MM.1S (cell line): ENCODE results near the gene AGRP.

Source experiments
- DNase-seq: peaks from one replicate; pipeline ENCODE4 v3.0.0-alpha.2; 2015
- H2AFZ ChIP-seq: fragments of 300-600 bp; sonication (generic); 2 replicates; pipeline ENCODE4 v1.6.0; 2016; ENCODE audit warnings: antibody characterized with exemption, low read length
- H3F3A ChIP-seq: fragments of 300-600 bp; sonication (generic); 2 replicates; pipeline ENCODE4 v1.6.1; 2016; ENCODE audit warnings: mild to moderate bottlenecking, antibody characterized with exemption, low read length, moderate library complexity, mixed read lengths; ENCODE audit not compliant: insufficient read depth
- H3K27ac ChIP-seq: fragments of 300-600 bp; sonication (generic); 2 replicates; pipeline ENCODE4 v1.5.1; 2016; ENCODE audit warnings: mild to moderate bottlenecking, low read length
- H3K27me3 ChIP-seq: fragments of 300-600 bp; sonication (generic); replicated peaks from 2 replicates; pipeline ENCODE4 v1.6.0; 2016; ENCODE audit warnings: low read length; ENCODE audit not compliant: insufficient read depth
- H3K36me3 ChIP-seq: fragments of 300-600 bp; sonication (generic); replicated peaks from 2 replicates; pipeline ENCODE4 v1.6.1; 2016; ENCODE audit warnings: mild to moderate bottlenecking, low read length, mixed read lengths; ENCODE audit not compliant: insufficient read depth
- H3K4me1 ChIP-seq: fragments of 300-600 bp; sonication (generic); 2 replicates; pipeline ENCODE4 v1.6.1; 2016; ENCODE audit warnings: low read length, mixed read lengths
- H3K4me2 ChIP-seq: fragments of 300-600 bp; sonication (generic); 2 replicates; pipeline ENCODE4 v1.6.0; 2016; ENCODE audit warnings: low read depth, low read length
- H3K4me3 ChIP-seq: fragments of 300-600 bp; sonication (generic); 2 replicates; pipeline ENCODE4 v1.5.1; 2016; ENCODE audit warnings: low read length, mixed read lengths
- H3K79me2 ChIP-seq: fragments of 300-600 bp; sonication (generic); 2 replicates; pipeline ENCODE4 v1.6.1; 2016; ENCODE audit warnings: mixed run types, low read length, mixed read lengths
- H3K9ac ChIP-seq: fragments of 300-600 bp; sonication (generic); 2 replicates; pipeline ENCODE4 v1.6.1; 2016; ENCODE audit warnings: low read length, mixed read lengths
- H3K9me2 ChIP-seq: fragments of 300-600 bp; sonication (generic); replicated peaks from 2 replicates; pipeline ENCODE4 v1.6.1; 2016; ENCODE audit warnings: mild to moderate bottlenecking, low read length, mixed read lengths; ENCODE audit not compliant: insufficient read depth
- H3K9me3 ChIP-seq: fragments of 300-600 bp; sonication (generic); replicated peaks from 2 replicates; pipeline ENCODE4 v1.6.1; 2016; ENCODE audit warnings: mild to moderate bottlenecking, low read length, mixed read lengths; ENCODE audit not compliant: insufficient read depth
- H4K20me1 ChIP-seq: fragments of 300-600 bp; sonication (generic); 2 replicates; pipeline ENCODE4 v1.6.1; 2016; ENCODE audit warnings: mild to moderate bottlenecking, low read length, moderate library complexity, mixed read lengths; ENCODE audit not compliant: insufficient read depth
- EZH2 ChIP-seq: fragments of 300-600 bp; sonication (generic); optimal IDR thresholded peaks from 2 replicates; pipeline ENCODE3; 2017; ENCODE audit warnings: low read depth, mild to moderate bottlenecking, antibody characterized with exemption, low read length, mixed read lengths
- EZH2phosphoT487 ChIP-seq: fragments of 300-600 bp; sonication (generic); IDR thresholded peaks from 2 replicates; pipeline ENCODE4 v1.6.1; 2018; ENCODE audit warnings: antibody characterized with exemption, low read length
- TF ChIP-seq, protein P1 (sequence below): fragments of 300-600 bp; sonication (generic); IDR thresholded peaks from 2 replicates; pipeline ENCODE4 v1.5.1; 2016; ENCODE audit warnings: antibody characterized with exemption, low read length, mixed read lengths

AGRP gene

GRCh38 chr16:67449739-67450138, 33.6 kb downstream of the AGRP start:
- no peak for DNase-seq
- no peak overlapping the region for H3K4me2 ChIP-seq
- no peak overlapping the region for H3K9ac ChIP-seq
- no peaks in the 10 kb centered on the region for H3K4me1 ChIP-seq
- H3K27ac ChIP-seq: no peak overlapping the region
- no peak for TF ChIP-seq EZH2phosphoT487
- no peak for TF ChIP-seq EZH2
- TF ChIP-seq, protein P1, sequence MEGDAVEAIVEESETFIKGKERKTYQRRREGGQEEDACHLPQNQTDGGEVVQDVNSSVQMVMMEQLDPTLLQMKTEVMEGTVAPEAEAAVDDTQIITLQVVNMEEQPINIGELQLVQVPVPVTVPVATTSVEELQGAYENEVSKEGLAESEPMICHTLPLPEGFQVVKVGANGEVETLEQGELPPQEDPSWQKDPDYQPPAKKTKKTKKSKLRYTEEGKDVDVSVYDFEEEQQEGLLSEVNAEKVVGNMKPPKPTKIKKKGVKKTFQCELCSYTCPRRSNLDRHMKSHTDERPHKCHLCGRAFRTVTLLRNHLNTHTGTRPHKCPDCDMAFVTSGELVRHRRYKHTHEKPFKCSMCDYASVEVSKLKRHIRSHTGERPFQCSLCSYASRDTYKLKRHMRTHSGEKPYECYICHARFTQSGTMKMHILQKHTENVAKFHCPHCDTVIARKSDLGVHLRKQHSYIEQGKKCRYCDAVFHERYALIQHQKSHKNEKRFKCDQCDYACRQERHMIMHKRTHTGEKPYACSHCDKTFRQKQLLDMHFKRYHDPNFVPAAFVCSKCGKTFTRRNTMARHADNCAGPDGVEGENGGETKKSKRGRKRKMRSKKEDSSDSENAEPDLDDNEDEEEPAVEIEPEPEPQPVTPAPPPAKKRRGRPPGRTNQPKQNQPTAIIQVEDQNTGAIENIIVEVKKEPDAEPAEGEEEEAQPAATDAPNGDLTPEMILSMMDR: no peak
- no peaks in the 10 kb centered on the region for H3K36me3 ChIP-seq
- H3F3A ChIP-seq: no peaks in the 10 kb centered on the region
- H3K9me2 ChIP-seq: no peaks in the 10 kb centered on the region
- H3K4me3 ChIP-seq: no peak overlapping the region
- H4K20me1 ChIP-seq: 0 out of 2 replicates have a peak, but pooled peaks cover 2% of the 10 kb centered on the region
- H2AFZ ChIP-seq: no peak overlapping the region
- peaks cover 24% of the 10 kb centered on the region for H3K79me2 ChIP-seq
- no peaks in the 10 kb centered on the region for H3K27me3 ChIP-seq
- no peaks in the 10 kb centered on the region for H3K9me3 ChIP-seq

GRCh38 chr16:67449336-67449735, 34.0 kb downstream of the AGRP start:
- H3K9ac ChIP-seq: no peak overlapping the region
- no peaks in the 10 kb centered on the region for H3K4me1 ChIP-seq
- H3K36me3 ChIP-seq: no peaks in the 10 kb centered on the region
- no peaks in the 10 kb centered on the region for H3K9me2 ChIP-seq
- H4K20me1 ChIP-seq: 0 out of 2 replicates have a peak, but pooled peaks cover 2% of the 10 kb centered on the region
- H3K79me2 ChIP-seq: peaks cover 22% of the 10 kb centered on the region
- H3K9me3 ChIP-seq: no peaks in the 10 kb centered on the region
- no peak overlapping the region for H3K4me3 ChIP-seq
- no peaks in the 10 kb centered on the region for H3F3A ChIP-seq
- H3K27ac ChIP-seq: no peak overlapping the region
- H3K27me3 ChIP-seq: no peaks in the 10 kb centered on the region
- H2AFZ ChIP-seq: no peak overlapping the region
- no peak overlapping the region for H3K4me2 ChIP-seq
- DNase-seq: no peak
- no peak for TF ChIP-seq EZH2

DNA sequence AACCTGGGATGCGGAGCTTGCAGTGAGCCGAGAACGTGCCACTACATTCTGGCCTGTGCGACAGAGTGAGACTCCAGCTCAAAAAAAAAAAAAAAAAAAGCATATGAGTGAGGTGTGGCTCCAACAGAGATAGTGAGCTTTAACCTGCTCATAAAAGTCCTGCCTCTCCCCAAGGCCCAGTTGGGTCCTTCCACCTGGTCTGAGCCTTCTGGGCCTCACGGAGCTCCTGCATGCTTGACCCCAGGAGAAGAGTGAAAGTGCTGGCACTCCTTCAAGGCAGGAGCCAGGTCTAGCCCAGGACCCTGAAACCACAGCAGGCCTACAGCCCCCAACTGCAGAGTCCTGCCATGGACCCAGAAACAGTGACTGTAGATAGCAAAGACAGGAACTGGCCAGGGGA, 34.8 kb downstream of the AGRP start:
- H4K20me1 ChIP-seq: 0 out of 2 replicates have a peak, but pooled peaks cover 2% of the 10 kb centered on the region

DNA sequence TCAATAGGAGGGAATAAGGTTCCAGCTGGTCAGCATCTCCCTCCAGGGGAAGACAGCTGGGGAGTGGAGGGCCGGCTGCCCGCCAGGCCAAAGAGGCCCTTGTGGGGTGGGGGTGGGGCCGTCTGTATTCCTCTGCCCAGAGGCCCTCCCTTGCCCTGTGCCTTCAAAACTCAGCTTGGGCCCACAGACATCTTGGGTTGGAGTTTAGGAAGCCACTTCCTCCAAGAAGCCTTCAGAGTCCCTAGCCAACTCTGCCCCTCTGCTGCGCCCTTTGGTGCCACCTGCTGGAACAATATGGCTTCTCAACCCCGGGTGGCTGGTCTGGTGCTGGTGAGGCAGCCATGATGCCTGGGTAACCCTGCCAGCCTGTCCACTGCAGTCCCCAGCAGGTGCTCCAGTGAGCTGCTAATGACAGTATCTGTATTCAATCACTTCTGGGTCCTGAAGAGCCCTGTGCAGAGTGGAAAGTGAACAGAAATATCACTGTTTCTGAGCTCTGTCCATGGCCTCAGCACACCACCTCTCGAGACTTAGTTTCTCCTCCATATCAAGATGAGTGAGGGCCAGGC, 35.8 kb downstream of the AGRP start:
- no peak overlapping the region for H3K9ac ChIP-seq
- no peaks in the 10 kb centered on the region for H3F3A ChIP-seq
- no peaks in the 10 kb centered on the region for H3K27me3 ChIP-seq
- H3K4me1 ChIP-seq: no peaks in the 10 kb centered on the region
- no peak overlapping the region for H3K4me3 ChIP-seq
- H3K27ac ChIP-seq: no peak overlapping the region
- peaks cover 23% of the 10 kb centered on the region for H3K79me2 ChIP-seq
- no peak for TF ChIP-seq EZH2phosphoT487
- TF ChIP-seq, protein P1: peak; percentile 88
- no peaks in the 10 kb centered on the region for H3K9me3 ChIP-seq
- H4K20me1 ChIP-seq: 0 out of 2 replicates have a peak, but pooled peaks cover 2% of the 10 kb centered on the region
- no peaks in the 10 kb centered on the region for H3K9me2 ChIP-seq
- H2AFZ ChIP-seq: no peak overlapping the region
- no peaks in the 10 kb centered on the region for H3K36me3 ChIP-seq
- no peak overlapping the region for H3K4me2 ChIP-seq
- DNase-seq: peak; percentile 75

More for the DNA sequence above, 34.8 kb downstream of the AGRP start:
- Histone ChIP-seq H3K9ac (no peak overlapping the region), H3K27me3 (no peaks in the 10 kb centered on the region), H3K9me2 (no peaks in the 10 kb centered on the region), H3K79me2 (peaks cover 23% of the 10 kb centered on the region), H3K4me1 (no peaks in the 10 kb centered on the region), H3K36me3 (no peaks in the 10 kb centered on the region), H3K27ac (no peak overlapping the region), H2AFZ (no peak overlapping the region), H3F3A (no peaks in the 10 kb centered on the region), H3K4me3 (no peak overlapping the region), H3K9me3 (no peaks in the 10 kb centered on the region), H3K4me2 (no peak overlapping the region)
- DNase-seq: no peak
- TF ChIP-seq, protein P1: no peak
- no peak for TF ChIP-seq EZH2phosphoT487
- no peak for TF ChIP-seq EZH2
